Measurements from ENCODE around the gene STXBP6.

STXBP6 gene

GRCh38 chr14:24801024-24801423 lies 248.9 kb downstream of the STXBP6 start:
- H3K36me3 ChIP-seq (ENCODE audit: control insufficient read depth, low read length) = no peaks in the 10 kb centered on the region
- H3K4me3 ChIP-seq (ENCODE audit: low read length) = no peak overlapping the region
- no peak overlapping the region for H3K27ac ChIP-seq (ENCODE audit: low read depth, low read length)
- no peaks in the 10 kb centered on the region for H3K9me3 ChIP-seq (ENCODE audit: control insufficient read depth, insufficient read depth, low read length)
- H3K79me2 ChIP-seq (ENCODE audit: control insufficient read depth, low read length) = no peaks in the 10 kb centered on the region
- H3K4me2 ChIP-seq (ENCODE audit: low read length) = no peak overlapping the region
- H3K27me3 ChIP-seq (ENCODE audit: control insufficient read depth, low read length) = no peaks in the 10 kb centered on the region
- no peaks in the 10 kb centered on the region for H4K20me1 ChIP-seq (ENCODE audit: control insufficient read depth, insufficient read depth, low read depth, low read length)
- TF ChIP-seq CTCF (IDR thresholded peaks at IDR 0.05; ENCODE audit: low read depth, low read length, poor library complexity, severe bottlenecking) (no peak), EZH2phosphoT487 (IDR thresholded peaks at IDR 0.05; ENCODE audit: borderline replicate concordance, low read length) (no peak)
- no peaks in the 10 kb centered on the region for H3K9me2 ChIP-seq (replicated peaks; ENCODE audit: control insufficient read depth, low read length)
- no peaks in the 10 kb centered on the region for H3K4me1 ChIP-seq (ENCODE audit: control insufficient read depth, low read length)
- no peaks in the 10 kb centered on the region for H3F3A ChIP-seq (ENCODE audit: control insufficient read depth, insufficient read depth)

GRCh38 chr14:24798911-24799462 lies 251.0 kb downstream of the STXBP6 start:
- H3K27me3 ChIP-seq (ENCODE audit: control insufficient read depth, low read length) = no peaks in the 10 kb centered on the region
- H3K27ac ChIP-seq (ENCODE audit: low read depth, low read length) = no peak overlapping the region
- H3K9me3 ChIP-seq (ENCODE audit: control insufficient read depth, insufficient read depth, low read length) = no peaks in the 10 kb centered on the region
- H4K20me1 ChIP-seq (ENCODE audit: control insufficient read depth, insufficient read depth, low read depth, low read length) = no peaks in the 10 kb centered on the region
- TF ChIP-seq CTCF (IDR thresholded peaks at IDR 0.05; ENCODE audit: low read depth, low read length, poor library complexity, severe bottlenecking) (no peak), EZH2phosphoT487 (IDR thresholded peaks at IDR 0.05; ENCODE audit: borderline replicate concordance, low read length) (no peak)
- H3K4me1 ChIP-seq (ENCODE audit: control insufficient read depth, low read length) = no peaks in the 10 kb centered on the region
- no peaks in the 10 kb centered on the region for H3F3A ChIP-seq (ENCODE audit: control insufficient read depth, insufficient read depth)
- no peak overlapping the region for H3K4me2 ChIP-seq (ENCODE audit: low read length)
- no peak overlapping the region for H3K4me3 ChIP-seq (ENCODE audit: low read length)
- H3K9me2 ChIP-seq (replicated peaks; ENCODE audit: control insufficient read depth, low read length) = no peaks in the 10 kb centered on the region
- no peaks in the 10 kb centered on the region for H3K36me3 ChIP-seq (ENCODE audit: control insufficient read depth, low read length)
- H3K79me2 ChIP-seq (ENCODE audit: control insufficient read depth, low read length) = no peaks in the 10 kb centered on the region

DNA sequence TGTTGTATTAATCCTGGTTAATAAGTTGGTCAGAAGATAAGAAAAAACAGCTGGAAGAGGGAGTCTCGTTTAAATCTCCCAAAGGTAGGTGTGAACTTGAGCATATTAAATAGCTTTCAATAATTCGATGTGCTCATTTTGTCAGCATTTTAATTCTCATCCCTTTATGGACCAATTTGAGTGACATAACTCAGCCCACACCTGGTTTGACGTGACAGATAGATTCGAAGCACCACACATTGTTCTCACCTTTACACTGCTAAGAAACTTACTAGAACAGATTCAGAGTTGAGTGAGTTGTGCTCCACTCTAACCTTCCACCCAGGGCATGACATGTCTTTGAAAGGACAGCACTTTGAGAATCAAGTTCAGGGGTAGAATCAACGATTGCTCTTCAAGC lies 254.5 kb downstream of the STXBP6 start:
- Histone ChIP-seq H3K4me1 (ENCODE audit: control insufficient read depth, low read length) (no peaks in the 10 kb centered on the region), H3K36me3 (ENCODE audit: control insufficient read depth, low read length) (no peaks in the 10 kb centered on the region), H3F3A (ENCODE audit: control insufficient read depth, insufficient read depth) (no peaks in the 10 kb centered on the region), H4K20me1 (ENCODE audit: control insufficient read depth, insufficient read depth, low read depth, low read length) (no peaks in the 10 kb centered on the region), H3K9me2 (replicated peaks; ENCODE audit: control insufficient read depth, low read length) (no peaks in the 10 kb centered on the region), H3K27ac (ENCODE audit: low read depth, low read length) (no peak overlapping the region), H3K4me2 (ENCODE audit: low read length) (no peak overlapping the region), H3K79me2 (ENCODE audit: control insufficient read depth, low read length) (no peaks in the 10 kb centered on the region), H3K27me3 (ENCODE audit: control insufficient read depth, low read length) (no peaks in the 10 kb centered on the region), H3K9me3 (ENCODE audit: control insufficient read depth, insufficient read depth, low read length) (no peaks in the 10 kb centered on the region), H3K4me3 (ENCODE audit: low read length) (no peak overlapping the region)
- no peak for TF ChIP-seq CTCF (IDR thresholded peaks at IDR 0.05; ENCODE audit: low read depth, low read length, poor library complexity, severe bottlenecking)
- no peak for TF ChIP-seq EZH2phosphoT487 (IDR thresholded peaks at IDR 0.05; ENCODE audit: borderline replicate concordance, low read length)
